Glomerular visceral epithelial cell (primary cell): Measurements from ENCODE around the gene PARL.

Experiments
- DNase-seq: peaks from one replicate; pipeline ENCODE4 v3.0.0-alpha.2; 2016; ENCODE audit errors: extremely low spot score

PARL gene

DNA sequence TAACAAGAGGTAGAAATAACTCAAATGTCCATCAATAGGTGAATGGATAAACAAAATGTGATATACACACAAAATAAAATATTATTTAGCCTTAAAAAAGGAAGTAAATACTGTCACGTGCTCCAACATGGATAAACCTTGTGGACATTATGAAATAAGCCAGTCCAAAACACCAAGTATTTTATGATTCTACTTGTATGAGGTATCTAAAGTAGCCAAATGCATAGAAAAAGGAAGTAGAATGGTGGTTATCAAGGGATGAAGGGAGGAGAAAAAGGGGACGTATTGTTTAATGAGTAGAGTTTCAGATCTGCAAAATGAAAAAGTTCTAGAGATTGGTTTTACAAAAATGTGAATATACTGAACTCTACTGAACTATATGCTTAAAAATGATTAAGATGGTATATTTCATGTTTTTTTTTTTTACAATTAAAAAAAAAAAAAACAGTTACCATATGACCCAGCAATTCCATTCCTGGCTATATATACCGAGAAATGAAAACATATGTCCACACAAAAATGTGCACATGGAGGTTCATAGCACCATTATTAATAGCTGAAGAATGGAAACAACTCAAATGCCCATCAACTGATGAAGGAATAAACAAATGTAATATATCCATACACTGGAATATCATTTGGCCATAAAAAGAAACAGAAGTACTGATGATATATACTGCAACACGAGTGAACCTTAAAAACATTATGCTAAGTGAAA lies 30.2 kb downstream of the PARL start:
- DNase-seq, result no peak

DNA sequence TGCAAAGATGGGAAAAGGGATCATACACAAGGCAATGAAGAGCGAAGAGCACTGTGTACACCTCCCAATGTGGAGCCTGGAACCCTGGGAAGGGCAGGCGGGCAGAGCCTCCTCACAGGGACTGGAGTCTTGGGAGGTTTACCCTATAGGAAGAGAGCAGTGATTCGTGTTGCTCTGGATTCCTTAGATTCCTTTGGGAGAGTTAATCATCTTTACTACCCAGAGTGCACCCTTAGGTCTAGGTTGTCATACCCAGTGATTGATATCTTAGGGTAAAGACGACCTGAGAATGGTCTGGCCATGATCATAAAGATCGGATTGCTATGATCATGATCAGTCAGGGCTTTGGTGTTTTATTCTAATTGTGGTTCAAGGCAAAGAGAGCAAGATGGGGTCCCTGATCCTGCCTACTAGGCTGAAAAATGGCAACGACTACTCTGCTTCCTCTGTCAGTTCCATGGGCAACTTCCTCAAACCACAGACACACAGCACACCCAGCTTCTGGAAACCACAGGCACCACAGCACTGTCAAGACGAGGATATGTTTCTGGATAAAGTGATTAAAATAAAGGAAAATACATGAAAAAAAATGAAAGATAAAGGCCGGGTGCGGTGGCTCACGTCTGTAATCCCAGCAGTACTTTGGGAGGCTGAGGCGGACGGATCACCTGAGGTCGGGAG lies 38.9 kb downstream of the PARL start:
- DNase-seq, result peak; percentile 42

DNA sequence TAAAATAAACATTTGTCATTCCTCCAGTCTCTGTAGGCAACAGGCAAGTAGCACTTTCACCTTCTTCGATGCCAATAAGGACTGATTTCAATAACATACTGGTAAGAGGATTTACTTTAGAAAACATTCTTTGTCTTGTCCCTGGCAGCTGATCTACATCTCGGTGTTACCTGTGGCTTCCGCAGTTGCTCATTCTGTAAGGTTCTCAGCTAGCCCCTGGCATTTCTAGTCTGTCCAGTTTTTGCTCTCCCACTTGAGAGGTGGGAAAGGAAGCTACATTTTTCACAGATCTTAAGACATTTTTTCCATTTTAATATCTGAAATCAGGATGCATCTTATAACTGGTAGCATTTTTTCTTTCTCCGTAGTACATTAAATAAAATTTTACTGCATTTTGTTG lies 39.6 kb downstream of the PARL start:
- DNase-seq, result no peak

DNA sequence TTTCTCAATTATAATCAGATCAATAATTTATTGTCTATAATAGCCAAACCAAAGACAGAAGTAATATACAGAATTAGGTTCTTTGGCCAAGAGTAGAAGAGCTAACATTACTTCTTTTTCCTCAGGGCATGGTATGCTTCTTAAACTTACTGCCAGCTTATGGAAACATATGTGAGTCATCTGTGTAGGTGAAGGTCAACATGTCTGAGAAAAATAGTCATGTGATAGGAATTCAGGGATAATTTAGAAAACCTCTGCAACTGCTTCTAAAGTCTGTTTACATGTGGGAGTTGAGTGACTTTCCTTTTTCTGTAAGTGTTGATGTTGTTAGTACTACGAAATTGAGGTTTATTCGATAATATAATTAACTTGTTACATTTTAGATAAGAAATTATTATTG lies 40.1 kb downstream of the PARL start:
- DNase-seq, result peak; percentile 46

DNA sequence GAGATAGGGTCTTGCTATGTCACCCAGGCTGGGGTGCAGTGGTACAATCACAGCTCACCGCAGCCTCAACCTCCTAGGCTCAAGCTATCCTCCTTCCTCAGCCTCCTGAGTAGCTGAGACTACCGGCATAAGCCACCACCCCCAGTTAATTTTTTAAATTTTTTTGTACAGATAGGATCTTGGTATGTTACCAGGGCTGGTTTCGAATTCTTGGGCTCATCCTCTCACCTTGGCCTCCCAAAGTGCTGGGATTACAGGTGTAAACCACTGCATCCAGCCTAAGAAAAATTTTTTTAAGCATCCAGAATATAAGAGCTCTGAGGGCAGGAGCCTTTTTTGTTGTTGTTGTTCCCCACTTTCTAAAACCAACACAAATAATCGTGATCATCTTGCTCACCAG lies 44.9 kb downstream of the PARL start:
- DNase-seq, result no peak

DNA sequence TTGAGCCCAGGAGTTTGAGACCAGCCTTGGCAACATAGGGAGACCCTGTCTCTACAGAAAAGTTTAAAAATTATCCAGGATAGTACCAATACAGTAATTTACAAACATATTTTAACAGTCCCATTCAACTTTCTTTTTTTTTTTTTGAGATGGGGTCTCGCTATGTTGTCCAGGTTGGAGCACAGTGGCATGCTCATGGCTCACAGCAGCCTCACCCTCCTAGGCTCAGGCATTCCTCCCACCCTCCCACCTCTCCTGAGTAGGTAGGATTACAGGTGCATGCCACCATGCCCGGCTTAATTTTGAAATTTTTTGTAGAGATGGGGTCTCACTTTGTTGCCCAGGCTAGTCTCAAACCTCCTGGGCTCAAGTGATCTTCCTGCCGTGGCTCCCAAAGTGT lies 46.8 kb downstream of the PARL start:
- no peak for DNase-seq

DNA sequence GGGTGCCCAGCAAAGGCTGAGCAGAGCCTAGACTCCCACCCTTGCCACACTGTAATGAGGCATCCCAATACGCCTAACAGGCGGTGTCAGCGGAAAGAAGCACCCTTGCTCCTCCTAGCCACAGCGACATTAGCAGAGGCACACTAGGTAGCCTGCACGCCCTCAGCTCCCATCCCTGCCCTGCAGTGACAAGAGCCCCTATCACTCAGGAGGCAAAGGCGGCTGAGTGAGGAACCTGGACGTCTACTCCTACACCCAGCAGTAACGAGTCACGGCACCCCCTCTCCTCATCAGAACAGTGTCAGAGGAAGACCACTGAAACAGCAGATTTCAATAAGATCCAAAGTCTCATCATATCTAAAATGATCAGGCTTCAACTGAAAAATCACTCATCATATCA lies 47.3 kb downstream of the PARL start:
- no peak for DNase-seq

DNA sequence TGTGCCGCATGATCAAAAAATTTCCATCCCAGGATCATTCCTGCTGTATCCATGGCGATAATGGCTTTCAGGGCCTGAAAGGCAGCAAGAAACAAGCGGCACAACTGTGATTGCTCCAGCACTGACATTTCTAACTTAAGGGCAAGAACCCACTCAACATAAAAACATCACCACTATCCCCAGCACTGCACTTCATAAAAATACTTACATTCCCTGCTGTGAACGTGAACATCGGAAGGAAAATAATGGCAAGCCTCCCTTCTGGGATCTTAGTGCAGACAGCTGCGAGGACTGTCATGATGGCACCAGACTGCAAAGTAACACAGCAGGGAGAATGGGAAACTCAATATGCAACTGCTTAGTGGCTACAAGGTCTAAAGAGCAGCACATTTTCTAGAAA lies 51.2 kb downstream of the PARL start:
- DNase-seq, result no peak

DNA sequence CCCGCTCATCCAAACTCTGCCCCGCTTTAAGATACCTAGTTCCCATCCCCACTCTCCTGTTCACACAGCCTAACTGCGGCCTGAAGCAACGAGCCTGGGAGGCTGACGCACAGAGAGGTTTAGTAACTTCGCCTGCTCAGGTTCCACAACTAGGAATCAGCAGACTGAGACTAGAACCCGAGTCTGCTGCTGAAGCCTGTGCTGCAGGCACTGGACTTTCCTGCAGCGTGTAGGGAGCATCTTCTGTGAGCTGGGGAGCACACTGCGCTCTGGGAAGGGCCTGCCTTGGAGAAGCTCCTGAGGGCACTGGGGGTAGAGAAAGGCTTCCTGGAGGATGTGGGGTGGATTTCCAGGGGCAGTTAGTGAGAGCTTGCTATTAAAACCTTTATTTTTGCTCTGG lies 54.5 kb downstream of the PARL start:
- no peak for DNase-seq

DNA sequence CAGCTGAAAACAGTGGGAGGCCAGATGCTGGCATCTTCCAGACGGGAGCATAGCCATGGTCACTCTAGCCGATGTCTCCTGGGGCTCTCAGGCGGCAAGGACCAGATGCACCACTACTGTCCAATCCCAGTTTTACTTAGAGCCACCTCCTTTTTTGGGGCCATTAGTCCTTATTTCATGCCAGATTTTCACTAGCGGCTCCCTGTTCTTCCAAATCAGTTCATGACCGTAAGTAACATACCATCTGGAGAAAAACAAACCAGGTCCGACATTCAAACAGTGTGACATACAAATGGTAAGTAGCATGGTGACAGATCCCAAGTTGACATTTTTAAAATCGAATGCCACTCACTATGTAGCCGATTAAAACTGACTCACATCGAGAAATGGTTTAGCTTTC lies 55.2 kb downstream of the PARL start:
- no peak for DNase-seq

DNA sequence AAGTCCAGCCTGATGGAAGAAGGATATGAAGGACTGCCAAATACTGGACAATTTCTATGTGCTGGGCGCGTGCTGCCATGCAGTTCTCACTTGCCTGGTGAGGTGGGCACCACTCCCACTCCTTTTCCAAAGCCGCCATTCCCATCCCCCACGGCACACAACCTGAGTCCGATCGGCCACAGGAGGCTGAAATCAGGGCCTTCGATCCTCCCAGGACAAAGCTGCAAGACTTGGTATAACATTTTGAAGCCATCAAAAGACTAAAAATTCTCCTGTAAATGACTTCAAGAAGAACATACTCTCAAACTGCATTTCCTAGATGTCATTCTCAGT lies 56.2 kb downstream of the PARL start:
- no peak for DNase-seq

DNA sequence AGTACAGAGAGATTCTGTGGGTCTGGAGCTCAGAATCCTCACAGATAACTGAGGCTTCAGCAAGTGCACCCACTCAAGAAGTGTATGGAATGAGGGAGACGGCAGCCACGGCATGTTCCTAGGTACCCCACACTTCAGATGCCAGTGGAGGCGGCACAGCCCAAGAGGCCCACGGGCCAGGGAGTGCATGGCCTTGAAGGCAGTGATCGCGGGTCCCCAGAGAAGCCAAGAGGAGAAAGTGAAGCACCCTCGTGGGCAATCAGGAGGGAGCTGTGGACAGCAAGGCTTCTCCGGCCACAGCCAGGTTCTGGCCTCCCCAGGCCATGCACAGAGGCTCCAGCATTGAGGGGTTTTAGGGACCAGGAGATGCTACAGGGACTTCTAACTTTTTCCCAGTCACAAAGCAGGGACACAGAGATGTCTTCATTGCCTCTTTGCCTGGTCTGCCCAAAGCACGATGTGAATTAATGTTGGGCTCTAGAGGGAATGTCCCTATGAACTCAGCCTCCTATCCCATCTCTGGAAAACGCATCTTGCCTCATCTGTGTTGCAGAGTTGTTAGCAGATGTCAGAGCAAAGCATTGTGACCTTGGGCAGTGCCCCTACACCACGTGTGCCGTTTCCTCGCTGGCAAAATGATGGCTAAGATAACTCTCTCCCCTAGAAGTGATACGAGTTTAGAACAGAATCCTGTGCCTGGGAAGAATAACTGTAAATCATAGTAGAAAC lies 56.7 kb downstream of the PARL start:
- DNase-seq, result no peak

DNA sequence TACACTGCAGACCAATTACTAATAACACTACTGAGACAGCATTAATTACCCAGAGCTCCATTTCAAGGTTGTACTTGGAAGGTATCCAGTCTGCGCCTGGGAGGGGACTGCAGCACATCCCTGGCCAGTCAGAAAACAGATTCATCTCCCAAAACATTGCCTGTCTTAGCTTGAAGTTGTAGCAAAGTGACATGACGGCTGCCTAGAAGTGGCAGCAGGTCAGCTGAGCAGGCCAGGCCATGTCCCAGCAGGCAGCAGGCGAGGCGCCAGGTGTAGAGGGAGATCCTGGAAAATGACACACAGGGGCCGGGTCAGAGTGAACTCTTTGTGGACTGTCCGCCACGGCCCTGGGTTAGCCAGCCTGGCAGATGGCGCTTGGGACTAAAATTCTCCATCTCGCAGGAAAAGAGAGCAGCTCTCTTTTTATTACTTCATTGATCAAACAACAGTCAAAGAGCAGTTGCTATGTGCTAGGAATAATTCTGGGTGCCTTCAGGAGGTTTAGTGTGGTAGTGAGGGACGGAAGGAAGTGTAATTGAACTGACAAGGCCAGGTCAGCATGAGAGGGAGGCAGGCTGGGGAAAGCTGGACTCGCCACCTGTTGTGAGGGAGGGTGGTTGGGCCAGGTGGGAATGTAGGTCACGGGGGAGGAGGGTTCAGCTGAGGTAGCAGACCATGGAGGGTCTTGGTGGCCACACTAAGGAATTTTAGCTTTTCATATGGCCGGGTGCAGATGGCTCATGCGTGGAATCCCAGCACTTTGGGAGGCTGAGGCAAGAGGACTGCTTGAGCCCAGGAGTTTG lies 58.0 kb downstream of the PARL start:
- no peak for DNase-seq

DNA sequence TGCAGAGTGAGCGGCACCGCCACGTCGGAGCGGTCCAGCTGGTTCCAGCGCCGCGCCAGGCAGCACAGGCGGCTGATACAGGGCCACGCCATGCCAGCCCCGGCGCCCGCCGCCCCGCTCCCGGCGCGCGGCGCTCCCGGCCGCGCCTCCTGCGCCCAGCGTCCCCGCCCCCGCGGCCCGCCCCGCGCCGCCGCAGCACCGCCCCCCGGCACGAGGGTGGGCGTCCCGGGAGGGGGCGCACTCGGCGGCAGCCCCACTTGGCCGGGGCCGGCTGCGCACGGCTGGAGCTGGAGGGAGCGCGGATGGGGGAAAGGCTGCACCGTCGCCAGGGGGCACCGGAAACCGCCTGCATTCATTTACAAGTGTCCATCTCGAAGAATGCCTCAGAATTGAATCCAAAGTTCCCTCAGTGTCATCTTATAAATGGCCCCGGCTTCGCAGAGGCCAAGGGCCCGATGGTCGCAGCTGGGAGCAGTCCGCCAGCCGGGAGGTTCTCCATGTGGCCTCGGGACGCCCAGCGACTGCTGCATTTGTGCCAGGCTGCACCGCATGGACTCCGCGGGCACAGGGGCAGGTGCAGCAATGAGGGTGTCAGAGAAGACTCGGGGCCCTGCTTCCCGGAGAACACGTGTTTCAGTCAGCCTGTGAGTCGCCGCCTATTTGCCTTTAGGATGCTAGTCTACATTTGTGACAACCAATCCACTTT lies 59.1 kb downstream of the PARL start, which contains the start of gene MAP6D1:
Gene MAP6D1 (minus strand): TSS at position 122 of the 706 bp plus-strand sequence. CDS start 30 bp downstream, at position 92.
- peak; percentile 75 for DNase-seq

DNA sequence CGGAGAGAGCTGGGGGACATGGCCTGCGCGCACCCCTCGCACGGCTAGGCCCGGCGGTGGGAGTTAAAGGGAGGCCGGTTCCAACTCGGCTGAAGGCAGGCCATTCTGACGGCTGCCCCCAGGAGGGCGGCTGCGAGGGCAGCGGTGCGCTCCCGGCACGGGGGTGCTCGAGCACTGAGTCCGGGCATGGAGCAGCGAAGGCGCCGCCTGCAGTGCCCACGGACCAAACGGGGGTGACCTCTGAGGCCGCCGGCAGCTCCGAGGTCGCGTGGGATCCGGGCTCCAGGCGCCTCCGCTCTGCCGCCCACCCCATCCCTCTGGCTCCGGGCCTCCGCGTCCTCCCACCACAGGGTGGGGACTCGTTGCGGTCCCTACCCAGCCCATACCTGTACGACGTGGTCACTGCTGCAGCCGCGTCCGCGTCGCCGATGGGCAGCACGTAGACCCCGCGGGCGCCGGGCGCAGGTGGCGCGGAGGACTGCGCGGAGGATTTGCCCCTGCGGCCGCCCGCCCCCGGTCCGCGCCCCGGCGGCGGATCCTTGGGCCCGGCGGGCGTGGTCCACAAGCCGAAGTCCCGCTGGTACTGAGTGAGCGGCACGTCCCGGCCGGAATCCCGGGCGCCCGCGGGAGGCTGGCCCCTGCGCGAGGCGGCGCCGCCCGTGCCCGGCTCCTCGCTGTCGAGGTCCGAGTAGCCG lies 59.8 kb downstream of the PARL start:
- peak; percentile 31 for DNase-seq

DNA sequence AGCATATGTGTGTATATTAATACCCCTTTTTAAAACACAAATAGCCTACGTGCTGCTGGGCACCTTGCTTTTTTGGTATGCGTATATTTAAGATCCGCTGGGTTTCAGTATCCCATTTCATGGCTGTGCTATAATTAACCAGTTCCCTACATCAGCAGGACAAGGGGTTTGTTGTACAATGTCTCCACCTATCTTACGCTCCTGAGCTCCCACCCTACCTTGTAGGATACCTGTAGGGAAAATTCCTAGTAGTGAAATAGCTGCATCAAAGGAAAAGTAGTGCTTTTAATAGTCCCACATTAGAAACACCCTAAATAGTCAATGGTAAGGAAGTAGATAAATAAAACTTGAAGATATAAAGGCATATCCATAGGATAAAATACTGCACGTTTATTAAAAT lies 60.7 kb downstream of the PARL start:
- no peak for DNase-seq

DNA sequence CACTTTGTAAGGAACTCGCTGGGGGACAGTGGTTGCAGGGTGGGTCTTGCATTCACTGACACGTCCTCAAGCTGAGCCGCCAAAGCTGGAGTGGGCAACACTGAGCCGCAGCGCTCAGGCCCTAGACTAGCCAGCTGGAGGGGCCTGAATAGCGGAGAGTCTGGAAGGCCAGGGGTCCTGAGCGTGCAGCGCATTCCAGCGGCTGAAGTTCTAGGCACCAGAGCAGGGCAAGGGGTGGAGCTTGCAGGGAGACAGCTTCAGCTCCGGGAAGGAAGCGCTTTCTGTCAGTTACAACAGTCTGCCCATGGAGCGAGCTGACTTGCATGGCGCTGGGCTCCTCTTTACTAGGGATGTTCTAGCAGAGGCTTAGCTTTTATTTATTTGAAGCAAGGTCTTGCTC lies 62.0 kb downstream of the PARL start:
- no peak for DNase-seq

DNA sequence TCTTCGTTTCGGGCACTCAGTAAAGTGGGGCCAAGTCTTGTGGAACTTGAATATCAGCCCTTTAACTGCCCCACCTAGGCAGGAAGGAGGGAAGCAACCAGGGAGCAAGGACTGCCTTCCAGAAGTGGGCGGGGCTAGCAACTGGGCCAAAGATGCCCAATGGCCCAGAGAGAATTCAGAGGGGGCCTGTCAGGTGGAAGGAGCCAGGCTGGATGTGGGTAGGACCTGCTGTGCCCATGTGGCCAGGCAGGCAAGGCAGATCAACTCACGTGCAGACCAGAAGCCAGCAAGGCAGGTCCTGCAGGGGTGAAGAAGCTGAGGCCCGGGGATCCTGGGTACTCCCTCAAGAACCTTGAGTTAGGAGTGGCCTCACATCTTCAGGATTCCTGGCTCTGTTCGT lies 64.8 kb downstream of the PARL start:
- DNase-seq, result no peak

DNA sequence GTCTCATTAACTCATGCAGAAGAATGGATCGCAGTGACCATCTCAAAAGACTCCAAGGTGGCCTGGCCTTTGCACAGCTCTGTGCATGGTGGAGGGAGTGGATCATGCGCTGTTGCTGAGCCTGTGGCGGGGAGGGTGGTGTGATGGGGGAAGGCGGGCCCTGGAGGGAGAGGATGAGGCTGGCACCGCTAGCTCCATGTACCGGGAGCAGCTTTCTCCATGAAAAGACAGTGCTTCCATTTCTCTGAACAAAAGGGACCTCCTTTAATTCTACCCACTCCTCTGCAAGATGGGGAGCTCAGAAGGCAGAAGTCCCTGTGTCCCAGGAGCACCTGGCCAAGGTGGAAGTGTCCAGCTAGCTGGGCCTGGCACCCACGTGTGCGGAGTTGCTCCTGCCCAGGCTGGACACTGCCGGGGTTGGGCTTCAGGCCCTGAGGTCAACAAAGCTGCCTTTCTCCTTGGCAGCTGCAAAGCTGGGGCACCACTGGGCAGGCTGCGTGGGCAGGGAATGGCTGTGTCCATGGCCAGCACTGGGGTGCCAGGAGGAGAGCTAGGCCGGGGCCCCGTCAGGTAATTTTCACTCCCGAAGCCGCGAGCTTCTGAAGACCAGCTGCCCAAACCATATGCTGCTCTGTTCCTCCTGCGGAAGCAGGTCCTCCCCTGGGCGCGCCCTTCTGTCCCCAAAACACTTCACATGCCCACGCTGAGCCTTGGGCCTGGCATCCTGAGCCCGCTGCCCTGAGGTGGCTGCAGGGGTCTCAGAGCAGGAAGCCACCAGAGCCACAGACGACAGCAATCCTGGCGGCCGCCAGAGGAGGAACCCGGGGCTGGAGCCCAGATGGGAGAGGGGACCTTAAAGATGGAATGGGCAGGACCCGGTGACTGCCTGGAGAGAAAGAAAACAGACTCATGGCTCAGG lies 65.7 kb downstream of the PARL start:
- DNase-seq, result no peak

DNA sequence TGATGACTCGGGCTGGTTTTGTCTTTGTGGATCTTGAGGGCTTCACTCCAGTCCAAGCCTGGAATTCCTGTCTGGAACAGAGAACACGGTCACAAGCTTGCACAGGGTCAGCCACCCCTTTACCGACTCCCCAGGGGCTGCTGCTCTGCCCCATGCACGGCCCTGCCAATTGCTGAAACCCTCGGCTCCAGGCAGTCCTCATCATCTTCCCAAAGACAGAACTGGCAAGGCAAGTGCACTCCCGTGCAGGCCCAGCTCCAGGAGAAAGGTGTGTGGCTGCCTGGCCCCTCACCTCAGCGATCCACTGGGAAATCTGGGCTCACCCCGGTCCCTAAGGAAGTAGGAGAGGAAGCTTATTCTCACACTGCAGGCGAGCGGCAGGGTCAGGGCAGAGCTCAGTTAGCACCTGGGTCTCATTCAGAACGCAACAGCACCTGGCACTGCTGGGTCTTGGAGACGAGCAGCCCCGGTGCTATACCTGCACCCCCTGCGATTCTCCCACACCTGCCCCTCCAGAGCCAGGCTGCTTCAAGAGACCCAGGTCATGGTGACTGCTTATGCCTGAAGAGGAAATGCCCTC lies 66.5 kb downstream of the PARL start:
- no peak for DNase-seq
